GM12874 (cell line): ENCODE measurements around the gene TTC1.
A peak's percentile ranks its signal among the peaks of the same experiment; 100 is the strongest.

Experiments
- CTCF ChIP-seq: IDR thresholded peaks from 2 replicates; pipeline ENCODE4 v1.5.1; 2011; ENCODE audit warnings: low read depth, mild to moderate bottlenecking, control low read depth, low read length, moderate library complexity; ENCODE audit not compliant: insufficient read depth

Gene TTC1

GRCh38 chr5:160008877-160009590 is at the start of gene TTC1:
TSS of gene TTC1 (plus strand) at chr5:160009139. CDS start at chr5:160010529, 1,390 bp downstream.
- TF ChIP-seq CTCF: no peak

- no peak for TF ChIP-seq CTCF
These were observed 47.5 kb upstream of the TTC1 start for GRCh38 chr5:159961176-159962160.

- TF ChIP-seq CTCF: no peak
These were observed 46.7 kb upstream of the TTC1 start for GRCh38 chr5:159962214-159962613.

GRCh38 chr5:159963935-159964334 is 45.0 kb upstream of the TTC1 start:
- TF ChIP-seq CTCF: no peak

- TF ChIP-seq CTCF: peak; percentile 63
These were observed 43.7 kb upstream of the TTC1 start for GRCh38 chr5:159965031-159965837.

GRCh38 chr5:159969966-159970365 is 39.0 kb upstream of the TTC1 start:
- no peak for TF ChIP-seq CTCF
